K562 (cell line): ENCODE measurements around the gene GLMP. TPM values are rescaled to one million over a fixed set of nuclear protein-coding genes. Genes with fewer than 3 reads are reported as not detected.

Experiments
- ATAC-seq: fragments of 200-7000 bp; cut with Tn5 transposase; 3 replicates; pipeline ENCODE4 v1.9.1; 2020; ENCODE audit warnings: moderate library complexity
- BruUV-seq: library from RNA; stranded (reverse); fragments of 400-500 nt; replicated peaks from 2 replicates; lab custom pipeline; 2021; lab: Mats Ljungman, UMichigan
- CTCF ChIA-PET: fragments of 300-600 bp; formaldehyde crosslinking; extraction: SDS; loops from one replicate; lab custom pipeline; 2021; ENCODE audit warnings: low intra/inter-chr PET ratio; lab: Yijun Ruan, JAX
- POLR2A ChIA-PET: fragments of 300-600, 350-650 bp; sonication (Branson Sonifier 250); formaldehyde crosslinking; extraction: SDS; loops from one replicate; lab custom pipeline; 2021; ENCODE audit warnings: antibody characterized with exemption, inconsistent platforms; lab: Yijun Ruan, JAX
- DNase-seq, 4 experiments: peaks; one replicate each; pipeline versions ENCODE4 v3.0.0 to v3.0.0-alpha.2; 2011 to 2018; ENCODE audit warnings: low spot score in 3 of 4, mixed read lengths in 3 of 4; ENCODE audit errors: extremely low read depth in 1 of 4
- FAIRE-seq: peaks from 2 replicates; lab custom pipeline; 2011; peaks lifted over from hg19 to GRCh38; lab: Jason Lieb, UNC
- H2AFZ ChIP-seq: 2 replicates; pipeline ENCODE4 v1.6.0; 2011; ENCODE audit warnings: low read depth, low read length, control low read depth, inconsistent platforms
- H3K27ac ChIP-seq: fragments of 200-600 bp; 3 replicates; pipeline ENCODE4 v1.8.0; 2011; ENCODE audit warnings: low read depth, mild to moderate bottlenecking, control low read depth, inconsistent platforms, low read length, moderate library complexity, mixed read lengths; ENCODE audit errors: extremely low read depth
- H3K27me3 ChIP-seq, 2 experiments: fragments of 300-600 bp in 1 of 2; 2 replicates in 1 of 2; 3 replicates in 1 of 2; pipeline versions ENCODE4 v1.6.0 to v1.8.0; 2011; ENCODE audit warnings: inconsistent platforms in 2 of 2, low read length in 2 of 2, mild to moderate bottlenecking in 1 of 2, mixed read lengths in 1 of 2, moderate library complexity in 1 of 2; ENCODE audit not compliant: control insufficient read depth in 2 of 2, insufficient read depth in 2 of 2
- H3K36me3 ChIP-seq: fragments of 300-600 bp; 3 replicates; pipeline ENCODE4 v1.8.0; 2011; ENCODE audit warnings: mild to moderate bottlenecking, low read length, inconsistent platforms; ENCODE audit not compliant: control insufficient read depth, insufficient read depth
- H3K4me1 ChIP-seq, 2 experiments: fragments of 200-600 bp in 1 of 2; replicated peaks in 1 of 2; 2 replicates in 1 of 2; 3 replicates in 1 of 2; pipeline versions ENCODE4 v1.5.1 to v1.8.0; 2011; ENCODE audit warnings: inconsistent platforms in 2 of 2, low read length in 2 of 2, mild to moderate bottlenecking in 1 of 2, mixed read lengths in 1 of 2, moderate library complexity in 1 of 2; ENCODE audit not compliant: control insufficient read depth in 2 of 2, insufficient read depth in 2 of 2
- H3K4me2 ChIP-seq: 2 replicates; pipeline ENCODE4 v1.6.1; 2011; ENCODE audit warnings: low read length, control low read depth, inconsistent platforms, mixed read lengths; ENCODE audit not compliant: insufficient read depth
- H3K4me3 ChIP-seq: fragments of 200-600 bp; sonication (generic), shearing (Covaris generic); 2 replicates; pipeline ENCODE4 v1.5.1; 2016; ENCODE audit warnings: control low read depth, inconsistent platforms
- H3K79me2 ChIP-seq: fragments of 200-600 bp; 3 replicates; pipeline ENCODE4 v1.8.0; 2011; ENCODE audit warnings: low read length, inconsistent platforms; ENCODE audit not compliant: control insufficient read depth, insufficient read depth
- H3K9ac ChIP-seq, 2 experiments: 2 replicates each; pipeline versions ENCODE4 v1.6.0 to v1.6.1; 2011; ENCODE audit warnings: low read depth in 2 of 2, low read length in 2 of 2, control low read depth in 1 of 2, inconsistent platforms in 1 of 2, mild to moderate bottlenecking in 1 of 2, mixed read lengths in 1 of 2; ENCODE audit not compliant: insufficient read depth in 1 of 2
- H3K9me1 ChIP-seq: one replicate; pipeline ENCODE4 v1.6.0; 2011; ENCODE audit warnings: inconsistent platforms, mild to moderate bottlenecking, low read length, moderate library complexity; ENCODE audit not compliant: control insufficient read depth, insufficient read depth
- H3K9me3 ChIP-seq: replicated peaks from 2 replicates; pipeline ENCODE4 v1.5.1; 2011; ENCODE audit warnings: low read depth, low read length, inconsistent platforms; ENCODE audit not compliant: control insufficient read depth, insufficient read depth
- H4K20me1 ChIP-seq: replicated peaks from 2 replicates; pipeline ENCODE4 v1.6.1; 2011; ENCODE audit warnings: low read length, inconsistent platforms, mixed read lengths; ENCODE audit not compliant: control insufficient read depth, insufficient read depth
- POLR2G ChIP-seq: fragments of 200-400 bp; formaldehyde crosslinking; IDR thresholded peaks from 2 replicates; pipeline ENCODE4 v1.6.1; 2017; ENCODE audit warnings: low read depth, mild to moderate bottlenecking, antibody characterized with exemption, low read length, moderate library complexity
- VEZF1 ChIP-seq: fragments of 200-800 bp; sonication (Bioruptor generic); IDR thresholded peaks from 2 replicates; pipeline ENCODE4 v1.6.1; 2017; ENCODE audit warnings: missing genetic modification characterization, missing compliant biosample characterization
- ZNF407 ChIP-seq: fragments of 450-650 bp; IDR thresholded peaks from 2 replicates; pipeline ENCODE4 v1.6.1; 2016; ENCODE audit warnings: low read depth
- ZNF586 ChIP-seq: fragments of 450-650 bp; formaldehyde crosslinking; conservative IDR thresholded peaks from 2 replicates; pipeline ENCODE4 v1.4.0; 2020; ENCODE audit warnings: mild to moderate bottlenecking, moderate library complexity
- ZNF707 ChIP-seq: fragments of 250-450 bp; sonication (Bioruptor Pico); conservative IDR thresholded peaks from 2 replicates; pipeline ENCODE4 v1.8.0; 2022; ENCODE audit warnings: inconsistent platforms, mild to moderate bottlenecking, moderate library complexity
- WGBS: fragments of 100-300 bp; shearing (Covaris generic); methylation state at CpG from one replicate; pipeline ENCODE4 v1.1.6; 2016; ENCODE audit warnings: low coverage, mixed read lengths; ENCODE audit not compliant: insufficient coverage; ENCODE audit errors: missing lambda C conversion rate; 5-methylcytosine and 5-hydroxymethylcytosine counted together
- in situ Hi-C: fragments of 300-500 bp; cut with MboI; formaldehyde crosslinking; loops from 4 replicates; pipeline ENCODE4 v1.15.0; 2018; ENCODE audit warnings: inconsistent platforms, mixed read lengths
- intact Hi-C: fragments of 100-400 bp; cut with micrococcal nuclease; formaldehyde crosslinking; loops from 2 replicates; pipeline ENCODE4 v1.14.2; 2022
- polyA plus RNA-seq, 8 experiments: library from polyadenylated mRNA; depleted of rRNA in 4 of 8; stranded (reverse) in 5 of 8; unstranded in 3 of 8; fragments of >200 nt; fragmentation: Nextera tagmentation in 2 of 8; fragmentation: Illumina TruSeq in 1 of 8; extraction: Ambion mirVana in 2 of 8; extraction: Trizol in 1 of 8; gene quantifications; 2 replicates each; pipeline versions ENCODE4 v1.2.1 to v1.2.3, GENCODE V29; 2011 to 2014; ENCODE audit warnings: inconsistent platforms in 1 of 8, missing spikeins in 1 of 8
- total RNA-seq, 7 experiments: library from RNA; depleted of rRNA in 6 of 7; stranded (reverse); fragments of >200 nt in 6 of 7; fragmentation: Illumina TruSeq in 2 of 7; extraction: Trizol in 2 of 7; gene quantifications; 2 replicates each; pipeline versions ENCODE4 v1.2.1 to v1.2.3, GENCODE V29; 2011 to 2021; ENCODE audit warnings: low replicate concordance in 1 of 7

Gene GLMP
- total and polyA plus RNA-seq, 9 of the 15 experiments (the other 6 are each of a cell fraction or from before 2014, with no cell fraction given), result 8.3 to 28.2 (median 22.4) TPM

GRCh38 chr1:156263288-156263655 lies 32.2 kb downstream of the GLMP start:
- DNase-seq (no peak), FAIRE-seq (no peak), ATAC-seq (no peak)
- in situ Hi-C loops (no loop called here), intact Hi-C loops (no loop called here)
- Histone ChIP-seq H3K27ac (no peak overlapping the region), H3K4me1 (peaks cover 0 to 4% of the 10 kb centered on the region in 2 experiments; a peak in 3 of 5 replicates), H3K9me1 (no peaks in the 10 kb centered on the region), H3K27me3 (no peaks in the 10 kb centered on the region), H3K4me2 (no peak overlapping the region), H3K79me2 (no peaks in the 10 kb centered on the region), H3K9ac (peak overlapping the region in 1 of 2 experiments; percentile 49; a peak in 2 of 4 replicates), H4K20me1 (0 out of 2 replicates have a peak, but pooled peaks cover 5% of the 10 kb centered on the region), H3K36me3 (peaks cover 91% of the 10 kb centered on the region), H2AFZ (no peak overlapping the region), H3K9me3 (no peaks in the 10 kb centered on the region), H3K4me3 (no peak overlapping the region)
- TF ChIP-seq ZNF707 (no peak), POLR2G (0 out of 2 replicates have a peak, but pooled peaks have one; percentile 15), ZNF586 (no peak), ZNF407 (no peak), VEZF1 (CRISPR knock-in tag) (no peak)
- no TSS peak for BruUV-seq
- ChIA-PET CTCF (no interaction called here), POLR2A (interaction anchor here (0.6 to 2.4 kb wide), 5 partner anchors 10 to 69 kb away, joined by 3 to 9 read pairs (median 4); partner anchors contain the start of gene SLC25A44)
- WGBS, result 92% methylated on average over 9 of the region's 9 CpGs
